Skeletal muscle tissue (tissue), 4 donors: ENCODE measurements around the gene ECHDC3. TPM values are rescaled to one million over a fixed set of nuclear protein-coding genes. Genes with fewer than 3 reads are reported as not detected.
A peak's percentile ranks its signal among the peaks of the same experiment; 100 is the strongest.

Experiments used
- H3K27ac ChIP-seq: one replicate; pipeline ENCODE4 v1.7.0; 2013; ENCODE audit warnings: mild to moderate bottlenecking, low read depth, low read length, inconsistent platforms
- H3K27me3 ChIP-seq, 3 donors: one replicate each; pipeline ENCODE4 v1.7.0; 2013; ENCODE audit warnings: low read length in 3 of 3; ENCODE audit not compliant: control insufficient read depth in 3 of 3, insufficient read depth in 3 of 3
- H3K36me3 ChIP-seq, 3 donors: one replicate each; pipeline ENCODE4 v1.7.0; 2013; ENCODE audit warnings: low read length in 3 of 3; ENCODE audit not compliant: control insufficient read depth in 3 of 3, insufficient read depth in 3 of 3
- H3K4me1 ChIP-seq, 3 donors: one replicate each; pipeline ENCODE4 v1.7.0; 2013; ENCODE audit warnings: low read length in 3 of 3, mild to moderate bottlenecking in 3 of 3; ENCODE audit not compliant: control insufficient read depth in 3 of 3, insufficient read depth in 3 of 3
- H3K4me3 ChIP-seq, 3 donors: one replicate each; pipeline ENCODE4 v1.7.0; 2013; ENCODE audit warnings: low read length in 3 of 3
- H3K9ac ChIP-seq, 3 donors: one replicate each; pipeline ENCODE4 v1.7.0; 2013; ENCODE audit warnings: low read length in 3 of 3, mild to moderate bottlenecking in 3 of 3, moderate library complexity in 2 of 3, low read depth in 1 of 3
- H3K9me3 ChIP-seq, 3 donors: one replicate each; pipeline ENCODE4 v1.7.0; 2013; ENCODE audit warnings: low read length in 3 of 3; ENCODE audit not compliant: control insufficient read depth in 3 of 3
- total RNA-seq: library from RNA; depleted of rRNA; stranded (reverse); fragments of >200 nt; gene quantifications from one replicate; pipeline ENCODE4 v1.2.3, GENCODE V29; 2014
- donor health status: Osteomylitis.

Gene ECHDC3
- total RNA-seq, 1 donor from 2014 or later = 20.9 TPM

DNA sequence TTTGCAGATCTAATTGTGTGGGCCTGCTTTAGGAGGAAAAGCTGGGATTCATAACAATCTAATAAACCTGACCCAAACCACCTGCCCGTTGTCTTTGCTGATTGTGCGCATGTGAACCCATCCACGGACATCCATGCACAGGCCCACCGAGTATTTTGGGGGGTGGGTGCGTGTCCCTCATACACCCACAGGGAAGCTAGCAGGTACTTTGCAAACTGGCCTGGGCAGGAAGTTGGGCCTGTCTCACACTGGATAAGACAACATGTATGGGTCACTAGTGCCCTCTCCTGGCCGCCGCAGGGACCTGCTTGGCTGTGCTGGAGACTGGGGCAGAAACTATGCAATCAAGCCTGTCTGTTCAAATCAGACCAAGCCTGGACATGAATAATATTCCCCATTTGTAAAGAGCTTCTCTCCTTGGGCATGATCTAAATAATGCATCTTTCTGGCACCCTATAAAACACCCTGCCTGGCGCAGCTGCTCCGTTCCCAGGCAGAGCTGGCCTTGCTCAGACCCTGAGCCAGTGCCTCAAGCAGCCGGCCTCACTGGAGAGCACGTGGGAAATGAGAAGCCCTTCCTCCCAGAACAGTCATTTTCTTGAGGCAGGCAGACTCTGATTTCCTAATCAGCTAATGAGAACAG lies 15.8 kb downstream of the ECHDC3 start:
- no peaks in the 10 kb centered on the region for H3K27me3 ChIP-seq
- H3K4me3 ChIP-seq = no peak overlapping the region
- H3K36me3 ChIP-seq = peaks cover 17 to 22% (median 19%) of the 10 kb centered on the region in 3 donors
- no peak overlapping the region for H3K27ac ChIP-seq
- peaks cover 18 to 23% (median 21%) of the 10 kb centered on the region in 3 donors for H3K4me1 ChIP-seq
- H3K9me3 ChIP-seq = no peaks in the 10 kb centered on the region
- peak overlapping the region in 2 of 3 donors; percentile 1 to 58 for H3K9ac ChIP-seq

DNA sequence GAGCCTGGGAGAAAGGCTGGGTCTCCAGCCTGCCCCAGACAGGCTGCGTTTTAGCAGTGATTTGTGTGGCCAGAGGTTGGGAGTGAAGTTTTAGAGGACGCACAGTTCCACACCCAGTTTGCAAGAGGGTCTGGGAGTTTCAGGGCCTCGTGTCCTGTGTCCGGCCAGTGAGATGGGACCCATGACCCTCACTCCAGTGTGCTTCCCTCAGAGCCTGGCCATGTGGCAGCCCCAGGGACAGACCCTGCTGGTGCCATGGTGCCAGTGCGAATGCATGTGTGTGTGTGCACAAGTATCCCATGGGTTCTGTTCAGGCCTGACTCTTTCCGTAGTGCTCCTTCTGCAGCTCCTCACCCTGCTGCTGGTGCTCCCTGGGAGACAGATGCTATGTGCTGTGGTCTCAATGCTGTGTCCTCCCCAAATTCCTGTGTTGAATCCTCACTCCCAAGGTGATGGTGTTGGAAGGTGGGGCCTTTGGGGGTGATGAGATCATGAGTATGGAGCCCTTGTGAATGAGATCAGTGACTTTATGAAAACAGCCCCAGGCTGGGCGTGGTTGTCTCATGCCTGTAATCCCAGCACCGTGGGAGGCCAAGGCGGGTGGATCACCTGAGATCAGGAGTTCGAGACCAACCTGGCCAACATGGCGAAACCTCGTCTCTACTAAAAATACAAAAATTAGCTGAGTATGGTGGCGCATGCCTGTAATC lies 16.5 kb downstream of the ECHDC3 start:
- Histone ChIP-seq H3K9ac (peak overlapping the region in 1 of 3 donors; percentile 58), H3K4me1 (peaks cover 18 to 23% (median 21%) of the 10 kb centered on the region in 3 donors), H3K27ac (no peak overlapping the region), H3K4me3 (no peak overlapping the region), H3K36me3 (peaks cover 21 to 30% (median 25%) of the 10 kb centered on the region in 3 donors), H3K9me3 (no peaks in the 10 kb centered on the region), H3K27me3 (no peaks in the 10 kb centered on the region)

DNA sequence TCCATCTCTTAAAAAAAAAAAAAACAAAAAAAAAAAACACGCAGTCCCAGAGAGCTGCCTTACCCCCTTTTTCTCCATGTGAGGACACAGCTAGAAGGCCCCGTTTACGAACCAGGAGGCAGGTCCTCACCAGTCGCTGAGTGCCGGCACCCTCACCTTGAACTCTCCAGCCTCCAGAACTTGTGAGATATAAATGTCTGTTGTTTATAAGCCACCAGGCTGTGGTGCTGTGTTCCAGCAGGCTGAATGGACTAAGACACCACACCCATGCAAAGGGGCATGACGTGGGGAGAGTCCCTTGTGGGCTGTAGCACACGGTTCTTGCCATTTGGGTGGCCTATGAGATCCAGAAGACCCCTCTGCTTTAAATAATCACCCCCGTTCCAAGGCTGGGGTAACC lies 17.2 kb downstream of the ECHDC3 start:
- H3K36me3 ChIP-seq = peaks cover 22 to 30% (median 27%) of the 10 kb centered on the region in 3 donors
- H3K9ac ChIP-seq = no peak overlapping the region
- H3K9me3 ChIP-seq = no peaks in the 10 kb centered on the region
- no peak overlapping the region for H3K4me3 ChIP-seq
- H3K27ac ChIP-seq = no peak overlapping the region
- peaks cover 18 to 23% (median 21%) of the 10 kb centered on the region in 3 donors for H3K4me1 ChIP-seq
- no peaks in the 10 kb centered on the region for H3K27me3 ChIP-seq

DNA sequence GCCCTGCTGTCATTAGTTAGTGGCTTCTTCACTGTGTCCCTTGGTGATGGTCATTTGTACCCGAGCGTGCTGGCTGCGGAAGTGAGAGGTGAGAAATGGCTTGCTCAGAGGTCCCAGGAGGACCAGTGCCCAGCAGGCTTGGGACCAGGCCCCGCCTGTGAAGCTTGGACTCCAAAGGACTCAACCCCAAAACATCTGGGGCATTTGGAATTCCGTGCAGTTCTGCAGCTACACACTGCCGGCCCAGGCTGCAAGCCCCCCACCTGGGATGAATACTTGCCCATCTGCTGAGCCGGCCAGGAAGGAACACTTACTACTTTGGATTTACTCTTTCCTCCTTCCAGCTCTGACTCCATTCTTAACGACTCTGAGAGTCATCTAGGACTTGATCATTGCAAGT lies 18.0 kb downstream of the ECHDC3 start:
- Histone ChIP-seq H3K4me3 (no peak overlapping the region), H3K9ac (no peak overlapping the region), H3K4me1 (peaks cover 18 to 23% (median 21%) of the 10 kb centered on the region in 3 donors), H3K9me3 (no peaks in the 10 kb centered on the region), H3K27me3 (no peaks in the 10 kb centered on the region), H3K36me3 (peaks cover 24 to 28% (median 28%) of the 10 kb centered on the region in 3 donors), H3K27ac (no peak overlapping the region)

DNA sequence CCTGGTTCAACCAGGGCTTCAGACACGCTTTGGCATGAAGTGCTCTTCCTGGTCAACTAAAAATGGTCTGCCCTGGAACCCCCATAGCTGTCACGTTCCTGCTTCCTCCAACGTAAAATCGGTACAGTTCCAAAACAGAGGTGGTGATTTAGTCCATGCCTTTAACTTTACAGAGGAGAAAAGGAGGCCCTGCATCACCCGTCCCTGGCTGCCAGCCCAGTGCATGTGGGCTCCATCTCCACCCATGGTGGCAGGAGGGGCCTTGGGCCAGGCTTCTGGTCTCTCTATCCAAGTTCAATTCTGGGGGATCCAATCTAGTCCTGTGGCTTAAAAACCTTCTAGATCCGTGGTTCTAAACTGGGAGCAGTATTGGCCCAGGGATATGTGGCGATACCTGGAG lies 18.7 kb downstream of the ECHDC3 start:
- no peak overlapping the region for H3K27ac ChIP-seq

DNA sequence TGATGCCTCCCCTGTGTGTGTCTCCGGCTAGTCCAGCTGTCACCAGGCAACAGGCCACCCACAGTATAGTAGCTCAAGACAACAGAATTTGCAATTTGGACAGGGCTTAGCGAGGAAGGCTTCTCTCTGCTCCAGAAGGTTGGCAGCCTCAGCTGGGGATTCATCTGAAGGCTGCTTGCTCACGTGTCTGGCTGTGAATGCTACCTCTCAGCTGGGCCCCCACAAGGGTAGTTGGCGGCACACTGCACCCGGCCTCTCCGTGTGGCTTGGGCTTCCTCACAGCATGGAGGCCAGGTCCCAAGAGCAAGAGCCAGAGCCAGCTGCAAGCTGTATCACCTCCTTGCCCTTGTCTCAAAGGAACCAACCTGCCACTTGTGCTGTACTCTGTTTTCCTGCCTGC lies 19.2 kb downstream of the ECHDC3 start:
- H3K9me3 ChIP-seq = no peaks in the 10 kb centered on the region
- H3K9ac ChIP-seq = no peak overlapping the region
- peaks cover 26 to 37% (median 27%) of the 10 kb centered on the region in 3 donors for H3K36me3 ChIP-seq
- no peak overlapping the region for H3K27ac ChIP-seq
- peaks cover 14 to 19% (median 18%) of the 10 kb centered on the region in 3 donors for H3K4me1 ChIP-seq
- no peaks in the 10 kb centered on the region for H3K27me3 ChIP-seq
- no peak overlapping the region for H3K4me3 ChIP-seq

More for the DNA sequence above, 18.7 kb downstream of the ECHDC3 start:
- Histone ChIP-seq H3K4me3 (no peak overlapping the region), H3K9ac (no peak overlapping the region), H3K36me3 (peaks cover 26 to 33% (median 27%) of the 10 kb centered on the region in 3 donors), H3K9me3 (no peaks in the 10 kb centered on the region), H3K4me1 (peaks cover 17 to 21% (median 18%) of the 10 kb centered on the region in 3 donors), H3K27me3 (no peaks in the 10 kb centered on the region)

DNA sequence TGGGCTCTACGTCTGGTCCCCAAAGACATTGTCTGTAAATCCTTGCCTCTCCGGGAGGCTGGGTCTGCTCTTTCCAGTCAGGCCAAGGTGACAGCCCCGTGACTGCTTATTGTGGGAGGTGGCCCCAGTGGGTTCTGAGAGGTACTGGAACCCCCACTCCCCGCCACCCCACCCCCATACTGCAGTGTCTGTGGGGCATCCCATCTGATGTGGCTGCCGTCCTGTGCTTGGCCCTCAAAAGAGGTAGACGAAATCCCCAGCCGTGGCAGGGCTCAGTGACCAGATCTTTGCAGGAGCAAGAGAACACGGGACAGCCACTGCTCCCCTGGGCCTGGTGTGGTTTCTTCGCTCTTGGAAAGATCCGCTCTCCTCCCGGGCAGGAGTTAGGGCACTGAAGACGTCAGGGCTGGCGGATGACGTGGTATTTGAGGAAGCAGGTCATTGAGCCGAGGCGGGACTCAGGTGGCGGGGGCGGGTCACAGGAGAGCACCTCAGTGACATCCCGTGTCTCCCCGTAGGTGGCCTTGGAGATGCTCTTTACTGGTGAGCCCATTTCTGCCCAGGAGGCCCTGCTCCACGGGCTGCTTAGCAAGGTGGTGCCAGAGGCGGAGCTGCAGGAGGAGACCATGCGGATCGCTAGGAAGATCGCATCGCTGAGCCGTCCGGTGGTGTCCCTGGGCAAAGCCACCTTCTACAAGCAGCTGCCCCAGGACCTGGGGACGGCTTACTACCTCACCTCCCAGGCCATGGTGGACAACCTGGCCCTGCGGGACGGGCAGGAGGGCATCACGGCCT lies 20.7 kb downstream of the ECHDC3 start:
- H3K27me3 ChIP-seq = no peaks in the 10 kb centered on the region
- H3K4me1 ChIP-seq = peaks cover 6 to 8% (median 8%) of the 10 kb centered on the region in 3 donors
- no peak overlapping the region for H3K27ac ChIP-seq
- H3K9me3 ChIP-seq = no peaks in the 10 kb centered on the region
- no peak overlapping the region for H3K9ac ChIP-seq
- H3K36me3 ChIP-seq = peaks cover 26 to 37% (median 27%) of the 10 kb centered on the region in 3 donors
- no peak overlapping the region for H3K4me3 ChIP-seq

DNA sequence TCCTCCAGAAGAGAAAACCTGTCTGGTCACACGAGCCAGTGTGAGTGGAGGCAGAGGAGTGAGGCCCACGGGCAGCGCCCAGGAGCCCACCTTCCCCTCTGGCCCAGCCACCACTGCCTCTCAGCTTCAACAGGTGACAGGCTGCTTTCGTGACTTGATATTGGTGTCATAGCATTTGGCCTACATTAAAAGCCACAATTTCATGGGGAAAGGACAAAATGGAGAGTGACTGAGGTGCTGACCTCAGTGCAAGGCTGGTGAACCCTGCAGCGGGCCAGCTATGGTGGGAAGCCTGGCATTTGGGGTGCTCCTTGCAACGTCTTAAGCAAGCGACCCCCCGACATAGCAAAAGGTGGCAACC lies 21.3 kb downstream of the ECHDC3 start:
- Histone ChIP-seq H3K36me3 (peaks cover 26 to 37% (median 27%) of the 10 kb centered on the region in 3 donors), H3K4me1 (peaks cover under 1 to 3% (median 2%) of the 10 kb centered on the region in 3 donors), H3K27ac (no peak overlapping the region), H3K9ac (no peak overlapping the region), H3K4me3 (no peak overlapping the region), H3K9me3 (no peaks in the 10 kb centered on the region), H3K27me3 (no peaks in the 10 kb centered on the region)

DNA sequence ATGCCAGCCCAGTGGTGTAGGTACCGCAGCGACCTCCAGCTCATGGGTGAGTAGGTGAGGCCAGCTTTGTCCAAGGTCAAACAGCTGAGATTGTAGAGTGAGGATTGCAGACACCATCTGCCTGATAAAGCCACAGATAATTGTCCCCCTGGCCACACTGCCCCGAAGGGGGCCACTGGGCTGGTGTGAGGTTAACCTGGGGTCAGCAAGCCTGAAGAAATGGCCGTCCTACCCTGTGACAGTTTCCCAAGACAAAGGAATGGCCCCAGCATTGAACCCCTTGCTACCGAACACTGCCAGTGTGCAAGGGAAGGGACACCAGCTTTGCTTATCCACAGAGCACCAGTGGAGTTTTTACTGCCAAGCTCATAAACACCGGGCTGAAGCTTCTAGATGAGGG lies 23.0 kb downstream of the ECHDC3 start:
- no peak overlapping the region for H3K27ac ChIP-seq
- H3K4me1 ChIP-seq = no peaks in the 10 kb centered on the region
- no peak overlapping the region for H3K9ac ChIP-seq
- H3K36me3 ChIP-seq = peaks cover 24 to 31% (median 26%) of the 10 kb centered on the region in 3 donors
- H3K9me3 ChIP-seq = no peaks in the 10 kb centered on the region
- H3K27me3 ChIP-seq = no peaks in the 10 kb centered on the region
- H3K4me3 ChIP-seq = no peak overlapping the region
